Measurements from ENCODE around the gene PMIS2.

The PMIS2 gene

GRCh38 chr19:35556025-35556590, 29.9 kb upstream of the PMIS2 start:
- H4K20me1 ChIP-seq (ENCODE audit: insufficient read depth, low read length): no peaks in the 10 kb centered on the region
- no peak for TF ChIP-seq CTCF (IDR thresholded peaks at IDR 0.05; ENCODE audit: low read length)
- TF ChIP-seq EZH2 (IDR thresholded peaks at IDR 0.05; ENCODE audit: borderline replicate concordance, low read length): no peak
- no peaks in the 10 kb centered on the region for H3K9me2 ChIP-seq (ENCODE audit: low read depth, low read length)
- no peaks in the 10 kb centered on the region; the same call in none of the 2 replicates for H3K27me3 ChIP-seq (ENCODE audit: insufficient read depth, low read length)
- no peak overlapping the region for H3K4me3 ChIP-seq (ENCODE audit: low read depth, low read length, poor library complexity, severe bottlenecking)
- peaks cover 11% of the 10 kb centered on the region for H3K4me1 ChIP-seq (ENCODE audit: insufficient read depth, low read length, severe bottlenecking)
- H2AFZ ChIP-seq (ENCODE audit: low read length): no peak overlapping the region
- no peak overlapping the region for H3K4me2 ChIP-seq (ENCODE audit: low read length)
- no peaks in the 10 kb centered on the region for H3K79me2 ChIP-seq (ENCODE audit: insufficient read depth, low read length)
- H3K36me3 ChIP-seq (ENCODE audit: insufficient read depth, low read length): no peaks in the 10 kb centered on the region
- no peaks in the 10 kb centered on the region for H3F3A ChIP-seq (ENCODE audit: insufficient read depth, low read length)
- H3K9me3 ChIP-seq (ENCODE audit: low read length): no peaks in the 10 kb centered on the region
- H3K9ac ChIP-seq (ENCODE audit: low read length): no peak overlapping the region
- H3K27ac ChIP-seq (ENCODE audit: low read depth, low read length, poor library complexity, severe bottlenecking): no peak overlapping the region

- Histone ChIP-seq H3K9ac (ENCODE audit: low read length) (no peak overlapping the region), H3K36me3 (ENCODE audit: insufficient read depth, low read length) (no peaks in the 10 kb centered on the region), H3K4me3 (ENCODE audit: low read depth, low read length, poor library complexity, severe bottlenecking) (no peak overlapping the region), H4K20me1 (ENCODE audit: insufficient read depth, low read length) (no peaks in the 10 kb centered on the region), H3F3A (ENCODE audit: insufficient read depth, low read length) (no peaks in the 10 kb centered on the region), H3K27me3 (ENCODE audit: insufficient read depth, low read length) (no peaks in the 10 kb centered on the region; the same call in none of the 2 replicates), H3K79me2 (ENCODE audit: insufficient read depth, low read length) (no peaks in the 10 kb centered on the region), H3K4me1 (ENCODE audit: insufficient read depth, low read length, severe bottlenecking) (peaks cover 11% of the 10 kb centered on the region), H3K4me2 (ENCODE audit: low read length) (no peak overlapping the region), H3K27ac (ENCODE audit: low read depth, low read length, poor library complexity, severe bottlenecking) (no peak overlapping the region), H3K9me3 (ENCODE audit: low read length) (no peaks in the 10 kb centered on the region), H2AFZ (ENCODE audit: low read length) (no peak overlapping the region), H3K9me2 (ENCODE audit: low read depth, low read length) (no peaks in the 10 kb centered on the region)
- no peak for TF ChIP-seq CTCF (IDR thresholded peaks at IDR 0.05; ENCODE audit: low read length)
- TF ChIP-seq EZH2 (IDR thresholded peaks at IDR 0.05; ENCODE audit: borderline replicate concordance, low read length): no peak
These were observed 29.0 kb upstream of the PMIS2 start for GRCh38 chr19:35556846-35557538.

- no peaks in the 10 kb centered on the region for H3F3A ChIP-seq (ENCODE audit: insufficient read depth, low read length)
- no peaks in the 10 kb centered on the region for H3K9me2 ChIP-seq (ENCODE audit: low read depth, low read length)
- H3K4me2 ChIP-seq (ENCODE audit: low read length): peak overlapping the region; percentile 53; the same call in 1 of the 2 replicates
- H3K27me3 ChIP-seq (ENCODE audit: insufficient read depth, low read length): no peaks in the 10 kb centered on the region; the same call in none of the 2 replicates
- H3K9ac ChIP-seq (ENCODE audit: low read length): no peak overlapping the region
- H3K36me3 ChIP-seq (ENCODE audit: insufficient read depth, low read length): no peaks in the 10 kb centered on the region
- no peaks in the 10 kb centered on the region for H3K9me3 ChIP-seq (ENCODE audit: low read length)
- H3K79me2 ChIP-seq (ENCODE audit: insufficient read depth, low read length): no peaks in the 10 kb centered on the region
- H3K27ac ChIP-seq (ENCODE audit: low read depth, low read length, poor library complexity, severe bottlenecking): no peak overlapping the region
- no peak overlapping the region for H2AFZ ChIP-seq (ENCODE audit: low read length)
- H3K4me1 ChIP-seq (ENCODE audit: insufficient read depth, low read length, severe bottlenecking): peaks cover 11% of the 10 kb centered on the region
- no peaks in the 10 kb centered on the region for H4K20me1 ChIP-seq (ENCODE audit: insufficient read depth, low read length)
- peak overlapping the region; percentile 36 for H3K4me3 ChIP-seq (ENCODE audit: low read depth, low read length, poor library complexity, severe bottlenecking)
- TF ChIP-seq EZH2 (IDR thresholded peaks at IDR 0.05; ENCODE audit: borderline replicate concordance, low read length) (no peak), CTCF (IDR thresholded peaks at IDR 0.05; ENCODE audit: low read length) (no peak)
These were observed 28.2 kb upstream of the PMIS2 start for GRCh38 chr19:35557539-35558399.

Measured in OCI-LY1 (cell line).